ENCODE results near the gene HPDL.

GRCh38 chr1:45355683-45356082, 29.0 kb downstream of the HPDL start:
- no peak for TF ChIP-seq CTCF (IDR thresholded peaks at IDR 0.05)
- TF ChIP-seq POLR2A (IDR thresholded peaks at IDR 0.05), result no peak
- no peak for TF ChIP-seq EP300 (IDR thresholded peaks at IDR 0.05)

All from ovary (tissue), 3 donors.